Measurements from ENCODE around the gene ANKRD13D.
A peak's percentile ranks its signal among the peaks of the same experiment; 100 is the strongest.

The ANKRD13D gene

GRCh38 chr11:67321313-67321871 is 32.3 kb downstream of the ANKRD13D start:
- DNase-seq: no peak

GRCh38 chr11:67322049-67322448 is 32.9 kb downstream of the ANKRD13D start:
- no peak for DNase-seq

- no peak for DNase-seq
Measured at GRCh38 chr11:67323526-67323925, 34.4 kb downstream of the ANKRD13D start.

GRCh38 chr11:67332081-67332691 is 43.1 kb downstream of the ANKRD13D start:
- DNase-seq: no peak

GRCh38 chr11:67337257-67337656 is 48.2 kb downstream of the ANKRD13D start:
- no peak for DNase-seq

- DNase-seq: no peak
Measured at GRCh38 chr11:67344264-67344663, 55.2 kb downstream of the ANKRD13D start.

- DNase-seq: no peak
Measured at GRCh38 chr11:67345247-67345919, 56.3 kb downstream of the ANKRD13D start.

GRCh38 chr11:67345920-67346819 is 57.1 kb downstream of the ANKRD13D start:
- DNase-seq: peak; percentile 14 to 15

GRCh38 chr11:67347964-67348749 is 59.1 kb downstream of the ANKRD13D start:
- DNase-seq: peak; percentile 15 to 63

- no peak for DNase-seq
Measured at GRCh38 chr11:67349036-67349435, 59.9 kb downstream of the ANKRD13D start.

GRCh38 chr11:67349457-67349856 is 60.4 kb downstream of the ANKRD13D start:
- no peak for DNase-seq

GRCh38 chr11:67349928-67350465 is 60.9 kb downstream of the ANKRD13D start:
- DNase-seq: no peak

- DNase-seq: peak in 1 of 2 experiments; percentile 38
Measured at GRCh38 chr11:67351275-67352005, 62.3 kb downstream of the ANKRD13D start.
